Small intestine (tissue), 7 donors: ENCODE results near the gene RBMS1. TPM values are rescaled to one million over a fixed set of nuclear protein-coding genes. Genes with fewer than 3 reads are reported as not detected.

Source experiments
- DNase-seq, 2 donors: peaks; one replicate each; pipeline versions ENCODE4 v3.0.0 to v3.0.0-alpha.2; 2013
- FAIRE-seq: peaks from 2 replicates; lab custom pipeline; 2012; peaks lifted over from hg19 to GRCh38; lab: Jason Lieb, UNC
- H3K27ac ChIP-seq, 3 donors: one replicate each; pipeline ENCODE4 v1.5.1; 2013; ENCODE audit warnings: low read length in 2 of 3, mild to moderate bottlenecking in 2 of 3, control low read depth in 1 of 3, inconsistent platforms in 1 of 3, low read depth in 1 of 3, moderate library complexity in 1 of 3
- H3K27me3 ChIP-seq, 3 donors: one replicate each; pipeline ENCODE4 v1.6.1; 2013; ENCODE audit warnings: low read length in 3 of 3, inconsistent platforms in 1 of 3; ENCODE audit not compliant: control insufficient read depth in 3 of 3, insufficient read depth in 3 of 3
- H3K36me3 ChIP-seq, 3 donors: one replicate each; pipeline ENCODE4 v1.6.1; 2013; ENCODE audit warnings: low read length in 3 of 3, inconsistent platforms in 1 of 3, low read depth in 1 of 3, mild to moderate bottlenecking in 1 of 3, moderate library complexity in 1 of 3; ENCODE audit not compliant: control insufficient read depth in 3 of 3, insufficient read depth in 2 of 3
- H3K4me1 ChIP-seq, 3 donors: one replicate each; pipeline ENCODE4 v1.6.1; 2013; ENCODE audit warnings: low read length in 2 of 3, inconsistent platforms in 1 of 3, low read depth in 1 of 3, mild to moderate bottlenecking in 1 of 3, moderate library complexity in 1 of 3; ENCODE audit not compliant: control insufficient read depth in 3 of 3, insufficient read depth in 2 of 3
- H3K4me3 ChIP-seq, 3 donors: one replicate each; pipeline ENCODE4 v1.5.1; 2013; ENCODE audit warnings: low read length in 3 of 3, control low read depth in 1 of 3, inconsistent platforms in 1 of 3, low read depth in 1 of 3, mild to moderate bottlenecking in 1 of 3, moderate library complexity in 1 of 3
- H3K9me3 ChIP-seq, 2 donors: one replicate each; pipeline ENCODE4 v1.6.1; 2013; ENCODE audit warnings: low read depth in 1 of 2, low read length in 1 of 2; ENCODE audit not compliant: control insufficient read depth in 2 of 2, insufficient read depth in 1 of 2
- WGBS, 3 donors: extraction: QIAGEN DNeasy Blood & Tissue Kit; methylation state at CpG; one replicate each; pipeline ENCODE4 v1.1.7; 2013; 5-methylcytosine and 5-hydroxymethylcytosine counted together
- polyA plus RNA-seq, 4 donors: library from polyadenylated mRNA; stranded (reverse) in 3 of 4; unstranded in 1 of 4; fragments of 200-250 nt in 3 of 4; fragments of 120-200 nt in 1 of 4; gene quantifications; one replicate each; pipeline versions ENCODE4 v1.2.1 to v1.2.3, GENCODE V29; 2013
- donor health status: healthy with polysubstance abuse.
- donor health status: control.
- donor health status: control.
- donor health status: Bipolar disorder and iron deficiency.
- donor health status: healthy.

The RBMS1 gene
- polyA plus RNA-seq, 4 donors, result 2.0 to 21.4 (median 10.1) TPM

DNA sequence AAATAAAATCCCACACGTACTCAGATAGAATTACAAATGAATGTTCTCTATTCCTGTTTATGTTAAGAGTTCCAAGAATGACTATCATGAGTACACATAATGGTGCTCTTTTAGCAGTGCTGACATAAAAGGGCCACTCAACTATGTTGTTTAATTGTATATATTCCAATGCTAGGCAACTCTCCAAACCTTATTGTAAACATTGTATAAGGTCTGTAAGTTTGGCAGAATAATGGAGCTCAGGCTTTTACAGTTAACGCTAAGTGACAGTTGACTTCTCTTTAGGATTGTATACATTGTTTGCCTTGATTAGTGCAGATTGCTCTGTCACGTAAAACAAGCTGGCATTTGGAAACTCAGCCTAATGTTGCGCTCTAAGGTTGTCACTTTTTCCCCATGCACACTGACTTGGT, 20.8 kb downstream of the RBMS1 start:
- H3K27ac ChIP-seq, result peak overlapping the region in 2 of 3 donors; percentile 35 to 54
- 52 to 78% (median 73%) methylated on average over 4 of the region's 4 CpGs for WGBS, 3 donors
- peaks cover 0 to 4% (median 3%) of the 10 kb centered on the region in 3 donors for H3K4me1 ChIP-seq
- no peak overlapping the region for H3K4me3 ChIP-seq
- H3K27me3 ChIP-seq, result no peaks in the 10 kb centered on the region
- DNase-seq (peak in 1 of 2 donors; percentile 28), FAIRE-seq (no peak)
- no peaks in the 10 kb centered on the region for H3K36me3 ChIP-seq
- no peaks in the 10 kb centered on the region for H3K9me3 ChIP-seq

DNA sequence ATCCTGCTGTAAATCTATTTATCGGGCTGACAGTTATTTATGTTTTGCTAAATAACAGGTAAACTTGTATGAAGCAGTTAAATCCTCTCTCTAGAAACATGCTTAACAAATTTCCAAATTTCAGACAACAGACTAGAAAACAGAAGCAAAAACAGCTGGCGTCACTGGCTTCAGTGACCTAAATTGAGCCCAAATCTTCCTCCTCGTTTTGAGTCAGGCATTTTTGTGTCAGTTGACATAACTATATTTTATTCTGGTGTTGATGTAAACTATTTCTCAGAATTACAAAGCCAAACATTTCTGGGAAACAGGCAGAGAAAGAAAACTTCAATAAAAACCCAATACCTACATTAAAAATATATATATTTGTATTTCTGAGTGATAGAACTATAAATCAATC, 21.7 kb downstream of the RBMS1 start:
- Histone ChIP-seq H3K27ac (peak overlapping the region in 1 of 3 donors; percentile 24), H3K9me3 (no peaks in the 10 kb centered on the region), H3K36me3 (no peaks in the 10 kb centered on the region), H3K4me1 (peaks cover 0 to 4% (median 3%) of the 10 kb centered on the region in 3 donors), H3K4me3 (no peak overlapping the region), H3K27me3 (no peaks in the 10 kb centered on the region)
- 58 to 88% (median 72%) methylated on average over 3 of the region's 3 CpGs for WGBS, 3 donors
- FAIRE-seq, result no peak
- no peak for DNase-seq

DNA sequence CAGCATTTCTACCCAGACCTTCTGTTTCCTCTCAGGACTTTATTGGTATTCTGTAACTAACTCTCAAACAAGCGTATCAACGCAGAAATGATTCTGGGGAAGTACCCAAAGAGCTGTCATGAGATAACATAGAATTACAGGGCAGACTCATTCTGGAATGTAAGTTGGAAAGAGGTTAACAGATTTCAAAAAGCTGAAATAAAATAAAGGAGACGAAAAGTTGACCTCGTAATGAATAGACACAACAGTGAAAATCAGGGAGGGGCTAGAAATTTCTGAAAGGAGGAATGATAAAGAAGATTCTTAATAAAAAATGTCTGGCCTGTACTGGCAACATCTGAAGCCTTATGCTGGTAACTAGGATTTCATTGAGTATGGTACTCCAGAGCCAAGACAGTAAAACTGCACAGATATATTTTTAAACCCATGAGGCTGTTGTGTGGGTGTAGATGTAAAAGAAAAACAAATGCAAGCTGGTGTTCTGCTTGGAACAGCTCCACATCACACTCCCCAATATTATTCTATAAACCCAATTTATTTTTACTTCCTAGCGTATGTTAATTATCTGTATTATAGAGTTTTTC, 23.9 kb downstream of the RBMS1 start:
- 76 to 96% (median 90%) methylated on average over 5 of the region's 5 CpGs for WGBS, 3 donors
- H3K27ac ChIP-seq, result no peak overlapping the region
- no peaks in the 10 kb centered on the region for H3K27me3 ChIP-seq
- H3K4me1 ChIP-seq, result peaks cover 0 to 4% (median 3%) of the 10 kb centered on the region in 3 donors
- no peaks in the 10 kb centered on the region for H3K36me3 ChIP-seq
- no peaks in the 10 kb centered on the region for H3K9me3 ChIP-seq
- no peak overlapping the region for H3K4me3 ChIP-seq
- DNase-seq (no peak), FAIRE-seq (no peak)

DNA sequence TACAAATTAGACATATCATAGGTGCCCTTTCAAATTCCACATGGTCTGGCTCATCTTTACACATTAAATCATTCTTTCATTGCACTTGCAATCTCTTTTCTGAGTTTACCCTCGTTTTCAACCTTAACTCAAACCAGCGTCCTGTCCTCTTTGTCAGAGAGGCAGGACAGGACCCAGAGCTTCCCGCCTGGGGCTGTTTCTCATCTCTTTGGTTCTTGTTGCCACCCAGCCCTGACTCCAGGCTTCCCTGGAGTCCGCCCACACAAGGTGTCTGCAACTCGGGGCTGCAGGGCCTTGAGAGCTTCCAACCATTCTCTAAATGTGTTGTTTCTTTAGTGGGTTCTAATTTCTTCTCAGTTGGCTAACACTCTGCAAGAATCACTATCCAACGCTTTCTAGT, 24.4 kb downstream of the RBMS1 start:
- Histone ChIP-seq H3K36me3 (no peaks in the 10 kb centered on the region), H3K27me3 (no peaks in the 10 kb centered on the region), H3K4me3 (no peak overlapping the region), H3K27ac (no peak overlapping the region), H3K9me3 (no peaks in the 10 kb centered on the region), H3K4me1 (peaks cover 0 to 4% (median 3%) of the 10 kb centered on the region in 3 donors)
- WGBS, 3 donors, result 81 to 90% (median 88%) methylated on average over 6 of the region's 6 CpGs
- FAIRE-seq (no peak), DNase-seq (no peak)

DNA sequence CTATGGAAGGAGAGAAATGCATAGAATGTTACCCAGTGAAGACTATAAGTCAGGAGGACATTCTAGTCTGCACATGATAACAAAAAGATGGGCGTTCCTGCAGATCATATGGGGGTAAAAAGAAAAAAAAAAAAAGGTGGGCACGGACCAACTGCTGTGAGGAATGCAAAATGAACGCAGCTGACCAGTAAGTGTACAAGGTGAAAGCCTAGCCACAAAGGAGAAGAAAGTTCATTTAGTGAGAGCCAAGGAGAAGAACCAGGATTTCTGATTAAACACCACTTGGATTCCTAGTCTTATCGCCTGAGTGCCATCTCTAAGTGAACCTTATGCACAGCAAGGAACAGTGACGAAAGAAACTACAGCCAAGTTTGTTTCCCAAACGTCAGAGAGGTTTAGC, 26.5 kb downstream of the RBMS1 start:
- no peak for FAIRE-seq
- Histone ChIP-seq H3K4me3 (no peak overlapping the region), H3K36me3 (no peaks in the 10 kb centered on the region), H3K27ac (no peak overlapping the region), H3K4me1 (peaks cover 0 to 3% (median 0%) of the 10 kb centered on the region in 3 donors), H3K9me3 (no peaks in the 10 kb centered on the region), H3K27me3 (no peaks in the 10 kb centered on the region)
- DNase-seq, result no peak
- WGBS, 3 donors, result 87 to 92% (median 88%) methylated on average over 6 of the region's 6 CpGs

DNA sequence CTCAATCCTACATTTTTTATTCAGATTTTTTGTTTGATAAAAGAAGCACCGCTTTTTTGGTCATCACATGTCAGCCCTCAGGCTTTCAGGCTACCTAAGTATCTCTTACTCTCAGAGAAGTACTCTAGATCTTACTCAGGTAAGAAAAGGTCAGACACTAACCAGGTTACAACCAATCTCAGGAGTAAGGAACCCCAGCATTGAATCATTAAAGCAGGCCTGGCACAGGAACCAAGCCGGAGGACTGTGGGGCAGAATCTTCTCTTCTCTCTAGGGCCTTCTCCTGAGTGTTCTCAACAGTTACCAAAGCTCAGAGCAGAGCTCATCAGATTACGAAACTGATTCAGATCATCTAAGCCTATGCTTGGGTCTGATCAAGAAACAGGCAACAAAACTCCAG, 28.2 kb downstream of the RBMS1 start:
- Histone ChIP-seq H3K4me3 (no peak overlapping the region), H3K4me1 (no peaks in the 10 kb centered on the region), H3K27ac (peak overlapping the region in 1 of 3 donors; percentile 19), H3K9me3 (no peaks in the 10 kb centered on the region), H3K27me3 (no peaks in the 10 kb centered on the region), H3K36me3 (no peaks in the 10 kb centered on the region)
- WGBS, 3 donors, result 84 to 91% (median 87%) methylated on average over 3 of the region's 3 CpGs
- FAIRE-seq (no peak), DNase-seq (no peak)

DNA sequence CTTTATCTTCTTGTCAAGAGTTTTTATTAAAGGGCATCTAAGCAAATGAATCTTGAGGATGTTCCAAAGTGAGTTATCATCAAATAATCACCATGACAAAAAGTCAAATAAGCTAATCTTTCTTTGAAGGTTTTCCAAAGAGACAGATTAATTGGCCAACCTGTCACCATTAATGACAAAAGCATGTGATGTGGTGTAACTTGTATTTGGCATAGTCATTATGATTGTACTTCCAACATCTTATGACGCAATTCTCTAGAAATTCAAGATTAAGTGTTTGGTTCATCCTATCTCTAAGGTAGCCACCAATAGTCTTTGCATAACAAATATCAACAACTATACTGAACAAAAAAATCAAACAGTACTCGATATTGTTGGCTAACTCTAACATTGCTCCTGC, 28.6 kb downstream of the RBMS1 start:
- FAIRE-seq (no peak), DNase-seq (no peak)
- Histone ChIP-seq H3K27me3 (no peaks in the 10 kb centered on the region), H3K4me3 (no peak overlapping the region), H3K27ac (no peak overlapping the region), H3K9me3 (no peaks in the 10 kb centered on the region), H3K36me3 (no peaks in the 10 kb centered on the region), H3K4me1 (no peaks in the 10 kb centered on the region)
- WGBS, 3 donors, result 85 to 94% (median 89%) methylated on average over 2 of the region's 2 CpGs

DNA sequence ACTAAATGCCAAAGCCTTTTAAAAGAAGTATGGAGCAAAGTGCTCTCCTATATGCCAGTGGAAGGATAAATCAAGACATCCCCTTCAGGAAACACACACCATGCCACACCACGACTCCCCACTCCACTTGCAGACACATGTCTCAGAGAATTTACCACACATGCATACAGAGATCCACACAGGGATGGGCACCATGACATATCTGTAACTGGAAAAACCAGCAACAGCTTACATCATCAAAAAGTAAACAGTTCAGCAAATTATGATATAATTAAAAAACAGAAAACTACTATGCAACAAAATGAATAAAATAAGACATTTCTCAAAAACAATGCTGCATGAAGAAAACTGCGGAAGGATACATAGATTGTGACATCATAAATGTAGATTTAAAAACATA, 29.6 kb downstream of the RBMS1 start:
- FAIRE-seq (no peak), DNase-seq (no peak)
- Histone ChIP-seq H3K27me3 (no peaks in the 10 kb centered on the region), H3K27ac (no peak overlapping the region), H3K9me3 (no peaks in the 10 kb centered on the region), H3K4me3 (no peak overlapping the region), H3K36me3 (no peaks in the 10 kb centered on the region), H3K4me1 (no peaks in the 10 kb centered on the region)
- WGBS, 3 donors, result 88 to 95% (median 91%) methylated on average over 2 of the region's 2 CpGs

DNA sequence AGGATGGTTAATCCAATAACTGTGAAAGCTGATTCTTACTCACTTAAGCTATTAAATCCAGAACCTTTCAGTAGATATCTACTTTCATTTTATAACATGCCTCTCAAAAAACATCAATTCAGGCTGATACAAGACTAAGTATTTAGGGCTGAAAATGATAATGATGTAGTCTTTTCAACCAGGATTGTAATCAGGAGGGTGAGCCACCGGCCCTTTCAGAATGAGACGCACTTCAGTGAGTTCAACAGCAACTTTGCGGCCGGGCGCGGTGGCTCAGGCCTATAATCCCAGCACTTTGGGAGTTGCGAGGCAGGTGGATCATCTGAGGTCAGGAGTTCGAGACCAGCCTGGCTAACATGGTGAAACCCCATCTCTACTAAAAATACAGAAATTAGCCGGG, 30.4 kb downstream of the RBMS1 start:
- Histone ChIP-seq H3K4me1 (no peaks in the 10 kb centered on the region), H3K27me3 (no peaks in the 10 kb centered on the region), H3K27ac (no peak overlapping the region), H3K9me3 (no peaks in the 10 kb centered on the region), H3K36me3 (no peaks in the 10 kb centered on the region), H3K4me3 (no peak overlapping the region)
- FAIRE-seq, result no peak
- no peak for DNase-seq
- WGBS, 3 donors, result 96 to 98% (median 98%) methylated on average over 9 of the region's 9 CpGs
